CD14-positive monocyte (primary cell): ENCODE measurements around the gene BFSP2. TPM values are rescaled to one million over a fixed set of nuclear protein-coding genes. Genes with fewer than 3 reads are reported as not detected.

ENCODE experiments used
- DNase-seq, 3 donors: peaks; one replicate each; pipeline ENCODE4 v3.0.0-alpha.2; 2011 to 2022
- H2AFZ ChIP-seq: 2 replicates; pipeline ENCODE4 v1.6.0; 2012; ENCODE audit warnings: mild to moderate bottlenecking, low read depth, low read length, inconsistent platforms; ENCODE audit not compliant: insufficient read depth, poor library complexity, severe bottlenecking
- H3K27ac ChIP-seq, 2 donors: 1 replicate in 1 of 2; 2 replicates in 1 of 2; pipeline ENCODE4 v1.5.1; 2012 to 2013; ENCODE audit warnings: low read length in 2 of 2, control low read depth in 1 of 2, inconsistent platforms in 1 of 2, low read depth in 1 of 2, mild to moderate bottlenecking in 1 of 2
- H3K27me3 ChIP-seq, 2 donors: one replicate each; pipeline versions ENCODE4 v1.6.0 to v1.6.1; 2011 to 2013; ENCODE audit warnings: low read length in 2 of 2; ENCODE audit not compliant: control insufficient read depth in 2 of 2, insufficient read depth in 2 of 2
- H3K36me3 ChIP-seq, 2 donors: replicated peaks in 1 of 2; 1 replicate in 1 of 2; 2 replicates in 1 of 2; pipeline versions ENCODE4 v1.5.1 to v1.6.1; 2012 to 2013; ENCODE audit warnings: low read length in 2 of 2, control low read depth in 1 of 2, inconsistent platforms in 1 of 2, mild to moderate bottlenecking in 1 of 2; ENCODE audit not compliant: insufficient read depth in 2 of 2, control insufficient read depth in 1 of 2
- H3K4me1 ChIP-seq, 2 donors: 1 replicate in 1 of 2; 2 replicates in 1 of 2; pipeline versions ENCODE4 v1.5.1 to v1.6.1; 2012 to 2013; ENCODE audit warnings: low read length in 2 of 2, control low read depth in 1 of 2, inconsistent platforms in 1 of 2, mild to moderate bottlenecking in 1 of 2, moderate library complexity in 1 of 2; ENCODE audit not compliant: insufficient read depth in 2 of 2, control insufficient read depth in 1 of 2
- H3K4me2 ChIP-seq: replicated peaks from 2 replicates; pipeline ENCODE3; 2012; ENCODE audit warnings: low read length, moderate library complexity, mild to moderate bottlenecking; ENCODE audit not compliant: poor library complexity, severe bottlenecking; ENCODE audit errors: extremely low read depth
- H3K4me3 ChIP-seq, 3 experiments: fragments of 200-600 bp in 1 of 3; sonication (generic) in 1 of 3; replicated peaks in 1 of 3; 1 replicate in 2 of 3; 2 replicates in 1 of 3; pipeline ENCODE4 v1.5.1; 2011 to 2013; ENCODE audit warnings: low read length in 3 of 3, mild to moderate bottlenecking in 3 of 3, control low read depth in 2 of 3, low read depth in 2 of 3, inconsistent platforms in 1 of 3, moderate library complexity in 1 of 3
- H3K79me2 ChIP-seq: 2 replicates; pipeline ENCODE4 v1.6.0; 2012; ENCODE audit warnings: mild to moderate bottlenecking, control low read depth, inconsistent platforms, low read length, moderate library complexity; ENCODE audit not compliant: insufficient read depth
- H3K9ac ChIP-seq: 2 replicates; pipeline ENCODE4 v1.6.0; 2017; ENCODE audit warnings: low read length, mild to moderate bottlenecking; ENCODE audit not compliant: insufficient read depth, poor library complexity, severe bottlenecking
- H3K9me3 ChIP-seq, 2 donors: replicated peaks in 1 of 2; 1 replicate in 1 of 2; 2 replicates in 1 of 2; pipeline versions ENCODE4 v1.5.1 to v1.6.1; 2012 to 2013; ENCODE audit warnings: low read length in 2 of 2, control low read depth in 1 of 2; ENCODE audit not compliant: control insufficient read depth in 1 of 2, insufficient read depth in 1 of 2
- H4K20me1 ChIP-seq: 2 replicates; pipeline ENCODE4 v1.6.0; 2012; ENCODE audit warnings: mild to moderate bottlenecking, low read length, control low read depth, moderate library complexity; ENCODE audit not compliant: insufficient read depth
- H3K27ac Mint-ChIP-seq, 7 donors: one replicate each; pipeline ENCODE4 v1.8.0; 2020; ENCODE audit warnings: mild to moderate bottlenecking in 7 of 7, mixed read lengths in 7 of 7, moderate library complexity in 6 of 7, inconsistent platforms in 2 of 7
- H3K27me3 Mint-ChIP-seq, 3 donors: one replicate each; pipeline ENCODE4 v1.8.0; 2021 to 2022; ENCODE audit warnings: low read depth in 3 of 3, mild to moderate bottlenecking in 3 of 3, mixed read lengths in 3 of 3, moderate library complexity in 3 of 3, inconsistent platforms in 1 of 3
- H3K36me3 Mint-ChIP-seq, 2 donors: one replicate each; pipeline ENCODE4 v1.8.0; 2020; ENCODE audit warnings: mixed read lengths in 2 of 2, inconsistent platforms in 1 of 2, mild to moderate bottlenecking in 1 of 2
- H3K4me1 Mint-ChIP-seq: one replicate; pipeline ENCODE4 v1.8.0; 2020; ENCODE audit warnings: mild to moderate bottlenecking, mixed read lengths
- H3K4me3 Mint-ChIP-seq, 2 donors: one replicate each; pipeline ENCODE4 v1.8.0; 2020; ENCODE audit warnings: mild to moderate bottlenecking in 2 of 2, mixed read lengths in 2 of 2, moderate library complexity in 1 of 2
- H3K9me3 Mint-ChIP-seq, 7 donors: one replicate each; pipeline ENCODE4 v1.8.0; 2020 to 2022; ENCODE audit warnings: mixed read lengths in 7 of 7, mild to moderate bottlenecking in 6 of 7, moderate library complexity in 6 of 7, inconsistent platforms in 2 of 7
- CTCF ChIP-seq: fragments of 200-600 bp; IDR thresholded peaks from one replicate; pipeline ENCODE4 v1.8.0; 2022; ENCODE audit warnings: antibody characterized with exemption, mild to moderate bottlenecking
- WGBS: methylation state at CpG from one replicate; pipeline ENCODE4 v1.1.5; 2013; ENCODE audit warnings: missing lambda C conversion rate; ENCODE audit not compliant: insufficient coverage; 5-methylcytosine and 5-hydroxymethylcytosine counted together
- intact Hi-C, 2 donors: fragments of 100-400 bp; cut with micrococcal nuclease; formaldehyde crosslinking; loops; one replicate each; pipeline versions ENCODE4 v1.15.0 to v1.15.1; 2023
- polyA plus RNA-seq, 3 donors: library from polyadenylated mRNA; depleted of rRNA in 1 of 3; unstranded in 2 of 3; stranded (reverse) in 1 of 3; fragments of 300-500 nt in 2 of 3; fragments of >200 nt in 1 of 3; fragmentation: Illumina TruSeq in 2 of 3; gene quantifications; 1 replicate in 2 of 3; 2 replicates in 1 of 3; pipeline ENCODE4 v1.2.3, GENCODE V29; 2012 to 2021

Gene BFSP2
- polyA plus RNA-seq, 3 donors: not detected

GRCh38 chr3:133379926-133380325 lies 19.9 kb upstream of the BFSP2 start:
- intact Hi-C loops: no loop called here
- WGBS: 94% methylated on average over 16 of the region's 19 CpGs
- Histone ChIP-seq H3K36me3 (no peaks in the 10 kb centered on the region), H3K9ac (no peak overlapping the region), H3K4me3 (no peak overlapping the region), H4K20me1 (no peaks in the 10 kb centered on the region), H3K9me3 (no peaks in the 10 kb centered on the region), H2AFZ (no peak overlapping the region), H3K4me1 (no peaks in the 10 kb centered on the region), H3K27ac (no peak overlapping the region), H3K27me3 (no peaks in the 10 kb centered on the region), H3K79me2 (no peaks in the 10 kb centered on the region), H3K4me2 (no peak overlapping the region)
- H3K36me3 Mint-ChIP-seq: no peaks in the 10 kb centered on the region
- H3K27ac Mint-ChIP-seq: no peak overlapping the region
- DNase-seq: no peak
- H3K4me1 Mint-ChIP-seq: no peaks in the 10 kb centered on the region
- peaks cover 0 to 4% (median 0%) of the 10 kb centered on the region in 7 donors for H3K9me3 Mint-ChIP-seq
- TF ChIP-seq CTCF: no peak
- H3K27me3 Mint-ChIP-seq: peaks cover 0 to 3% (median 1%) of the 10 kb centered on the region in 3 donors
- no peak overlapping the region for H3K4me3 Mint-ChIP-seq

GRCh38 chr3:133380481-133381225 lies 19.2 kb upstream of the BFSP2 start:
- H3K9ac ChIP-seq: no peak overlapping the region
- intact Hi-C loops: no loop called here
- Mint-ChIP-seq H3K4me3 (no peak overlapping the region), H3K4me1 (no peaks in the 10 kb centered on the region), H3K27ac (no peak overlapping the region), H3K9me3 (peaks cover 0 to 4% (median 0%) of the 10 kb centered on the region in 7 donors), H3K27me3 (peaks cover 0 to 7% (median 1%) of the 10 kb centered on the region in 3 donors), H3K36me3 (no peaks in the 10 kb centered on the region)
- H3K4me1 ChIP-seq: no peaks in the 10 kb centered on the region
- H3K4me3 ChIP-seq: no peak overlapping the region
- 93% methylated on average over 16 of the region's 16 CpGs for WGBS
- no peak for DNase-seq
- no peak overlapping the region for H2AFZ ChIP-seq
- no peaks in the 10 kb centered on the region for H3K79me2 ChIP-seq
- no peaks in the 10 kb centered on the region for H4K20me1 ChIP-seq
- no peak overlapping the region for H3K27ac ChIP-seq
- H3K9me3 ChIP-seq: no peaks in the 10 kb centered on the region
- TF ChIP-seq CTCF: no peak
- no peaks in the 10 kb centered on the region for H3K27me3 ChIP-seq
- no peak overlapping the region for H3K4me2 ChIP-seq
- H3K36me3 ChIP-seq: no peaks in the 10 kb centered on the region
